ENCODE results near the gene SH3RF3. TPM values are rescaled to one million over a fixed set of nuclear protein-coding genes. Genes with fewer than 3 reads are reported as not detected.

SH3RF3 gene
- total RNA-seq: 0.22 TPM in 1 of 2 replicates, not detected in the other

DNA sequence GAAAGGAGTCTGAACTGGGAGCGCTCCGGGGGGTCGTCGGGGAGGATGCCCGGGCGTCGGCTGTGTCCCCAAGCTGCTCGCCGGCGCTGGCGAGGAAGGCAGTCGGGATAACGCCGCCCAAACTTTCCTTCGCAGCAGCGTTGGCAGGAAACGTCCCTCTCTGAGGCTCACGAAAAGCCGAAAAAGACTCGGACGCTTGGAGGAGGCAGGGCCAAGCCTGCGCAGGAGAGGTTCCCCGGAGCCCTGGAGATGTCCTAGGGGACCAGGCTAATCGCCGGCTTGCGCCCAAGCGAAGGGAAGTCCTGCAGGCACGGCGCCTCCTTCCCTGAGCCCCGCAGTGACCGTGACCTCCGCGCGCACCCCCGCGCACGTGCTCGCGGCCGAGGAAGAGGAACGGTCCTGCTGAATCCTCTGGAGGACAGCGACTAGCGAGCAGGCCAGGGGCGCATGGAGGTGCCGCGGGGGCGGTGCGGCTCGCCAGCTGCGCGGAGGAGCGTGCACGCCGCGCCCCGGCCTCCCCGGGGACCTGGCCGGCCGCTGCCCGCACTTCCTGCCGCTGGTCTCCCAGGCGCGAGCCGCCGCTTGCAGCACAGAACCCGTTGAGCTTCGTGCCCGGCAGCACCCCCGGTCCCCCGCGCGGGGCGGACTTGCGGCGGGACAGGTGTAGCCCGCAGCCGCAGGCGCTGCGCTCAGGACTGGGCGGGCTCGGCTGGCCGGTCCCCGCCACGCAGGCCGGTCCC, at the start of gene SH3RF3:
TSS of gene SH3RF3 (plus strand) at position 590 of the 740 bp plus-strand sequence.

Small RNA genes lying within 50 kb of the gene (small RNA-seq; reads per million reads assigned to genes)
- gene MIR4265 (not detected), gene MIR4266 (not detected), gene RF00017 (not detected), gene SNRPGP9 (not detected)

Other genes with a start within 250 kb of the SH3RF3 start
- not detected in 2 replicates for gene EDAR, start 140.0 kb upstream of the SH3RF3 start, total RNA-seq